ENCODE data around the gene SERINC4.
A peak's percentile ranks its signal among the peaks of the same experiment; 100 is the strongest.
"Not testable (repeated sequence)": the region's sequence is repeated elsewhere in the genome, so short reads cannot be mapped to it uniquely, and the experiment has no call there.

SERINC4 gene

GRCh38 chr15:43748376-43748775 is 51.6 kb downstream of the SERINC4 start:
- DNase-seq = no peak

- DNase-seq = not testable (repeated sequence)
Observed at GRCh38 chr15:43746903-43747309, 53.1 kb downstream of the SERINC4 start.

- DNase-seq = peak; percentile 73
Observed at GRCh38 chr15:43746245-43746902, 53.6 kb downstream of the SERINC4 start, which contains the start of gene PDIA3. TSS of gene PDIA3 (plus strand) at chr15:43746438. CDS start at chr15:43746540, 102 bp downstream.

All from activated CD4-positive, alpha-beta T cell treated with anti-CD3 and anti-CD28 coated beads for 1 hour (primary cell).